Measurements from ENCODE around the gene ZBTB45. TPM values are rescaled to one million over a fixed set of nuclear protein-coding genes. Genes with fewer than 3 reads are reported as not detected.
A peak's percentile ranks its signal among the peaks of the same experiment; 100 is the strongest.

Gene ZBTB45
- total RNA-seq, 1 donor from 2014 or later: 27.2 TPM

- Mint-ChIP-seq H3K36me3 (ENCODE audit: unreplicated experiment) (no peaks in the 10 kb centered on the region), H3K9me3 (ENCODE audit: unreplicated experiment) (peaks cover 9% of the 10 kb centered on the region), H3K4me3 (ENCODE audit: unreplicated experiment) (peak overlapping the region; percentile 95), H3K27ac (ENCODE audit: unreplicated experiment) (peak overlapping the region; percentile 79), H3K4me1 (ENCODE audit: low read depth, unreplicated experiment) (peaks cover 4% of the 10 kb centered on the region), H3K27me3 (ENCODE audit: unreplicated experiment) (peaks cover 12% of the 10 kb centered on the region)
- no peak for DNase-seq
- TF ChIP-seq, protein P1, sequence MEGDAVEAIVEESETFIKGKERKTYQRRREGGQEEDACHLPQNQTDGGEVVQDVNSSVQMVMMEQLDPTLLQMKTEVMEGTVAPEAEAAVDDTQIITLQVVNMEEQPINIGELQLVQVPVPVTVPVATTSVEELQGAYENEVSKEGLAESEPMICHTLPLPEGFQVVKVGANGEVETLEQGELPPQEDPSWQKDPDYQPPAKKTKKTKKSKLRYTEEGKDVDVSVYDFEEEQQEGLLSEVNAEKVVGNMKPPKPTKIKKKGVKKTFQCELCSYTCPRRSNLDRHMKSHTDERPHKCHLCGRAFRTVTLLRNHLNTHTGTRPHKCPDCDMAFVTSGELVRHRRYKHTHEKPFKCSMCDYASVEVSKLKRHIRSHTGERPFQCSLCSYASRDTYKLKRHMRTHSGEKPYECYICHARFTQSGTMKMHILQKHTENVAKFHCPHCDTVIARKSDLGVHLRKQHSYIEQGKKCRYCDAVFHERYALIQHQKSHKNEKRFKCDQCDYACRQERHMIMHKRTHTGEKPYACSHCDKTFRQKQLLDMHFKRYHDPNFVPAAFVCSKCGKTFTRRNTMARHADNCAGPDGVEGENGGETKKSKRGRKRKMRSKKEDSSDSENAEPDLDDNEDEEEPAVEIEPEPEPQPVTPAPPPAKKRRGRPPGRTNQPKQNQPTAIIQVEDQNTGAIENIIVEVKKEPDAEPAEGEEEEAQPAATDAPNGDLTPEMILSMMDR (IDR thresholded peaks at IDR 0.05; ENCODE audit: partially characterized antibody, unreplicated experiment): no peak
Observed at GRCh38 chr19:58477130-58477529, 42.5 kb downstream of the ZBTB45 start.

GRCh38 chr19:58476498-58477015 is 43.1 kb downstream of the ZBTB45 start:
- TF ChIP-seq, protein P1 (IDR thresholded peaks at IDR 0.05; ENCODE audit: partially characterized antibody, unreplicated experiment): no peak
- Mint-ChIP-seq H3K4me3 (ENCODE audit: unreplicated experiment) (peak overlapping the region; percentile 95), H3K27me3 (ENCODE audit: unreplicated experiment) (peaks cover 12% of the 10 kb centered on the region), H3K4me1 (ENCODE audit: low read depth, unreplicated experiment) (peaks cover 4% of the 10 kb centered on the region), H3K27ac (ENCODE audit: unreplicated experiment) (peak overlapping the region; percentile 79), H3K36me3 (ENCODE audit: unreplicated experiment) (no peaks in the 10 kb centered on the region), H3K9me3 (ENCODE audit: unreplicated experiment) (peaks cover 9% of the 10 kb centered on the region)
- DNase-seq: no peak

DNA sequence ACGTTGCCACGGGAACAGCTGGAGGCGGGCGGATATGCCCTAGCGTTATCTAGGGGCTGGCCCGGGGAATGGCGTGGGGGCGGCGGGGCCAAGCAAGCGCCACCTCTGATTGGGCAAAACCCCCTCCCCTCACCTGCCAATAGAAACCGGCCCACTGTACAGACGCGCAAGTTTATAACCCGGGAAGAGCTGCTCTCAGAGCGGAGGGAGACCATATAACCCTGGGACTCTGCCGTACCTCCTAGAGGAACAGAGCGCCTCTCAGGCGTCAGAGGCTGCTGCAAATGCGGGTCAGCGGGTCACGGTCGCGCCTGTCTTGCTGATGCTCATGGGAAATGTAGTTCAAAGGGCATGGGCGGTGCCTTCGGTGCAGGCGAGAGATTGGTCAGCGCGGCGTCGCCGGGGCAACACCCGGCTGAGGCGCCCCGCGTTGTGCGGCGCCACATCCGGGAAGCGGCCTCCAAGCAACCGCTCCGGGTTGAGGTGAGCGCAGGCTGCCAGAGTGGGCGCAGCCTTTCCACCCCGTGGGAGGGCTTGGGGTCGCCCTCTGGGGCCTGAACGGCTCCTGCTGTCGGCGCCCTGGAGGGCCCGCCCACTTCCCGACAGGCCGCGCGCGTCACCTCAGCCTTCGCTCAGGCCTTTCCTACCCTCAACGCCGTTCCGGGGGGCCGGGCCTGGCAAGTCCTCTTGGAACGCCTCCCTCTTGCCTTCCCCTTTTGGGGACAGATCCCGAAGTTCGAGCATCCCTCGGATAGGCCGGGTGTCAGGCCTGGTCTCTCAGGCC is 43.7 kb downstream of the ZBTB45 start, which contains the start of gene ZNF446:
Gene ZNF446 (plus strand): TSS at position 639 of the 784 bp plus-strand sequence. CDS start 867 bp downstream, outside the sequence.
- TF ChIP-seq, protein P1 (IDR thresholded peaks at IDR 0.05; ENCODE audit: partially characterized antibody, unreplicated experiment): no peak
- peaks cover 4% of the 10 kb centered on the region for H3K4me1 Mint-ChIP-seq (ENCODE audit: low read depth, unreplicated experiment)

DNA sequence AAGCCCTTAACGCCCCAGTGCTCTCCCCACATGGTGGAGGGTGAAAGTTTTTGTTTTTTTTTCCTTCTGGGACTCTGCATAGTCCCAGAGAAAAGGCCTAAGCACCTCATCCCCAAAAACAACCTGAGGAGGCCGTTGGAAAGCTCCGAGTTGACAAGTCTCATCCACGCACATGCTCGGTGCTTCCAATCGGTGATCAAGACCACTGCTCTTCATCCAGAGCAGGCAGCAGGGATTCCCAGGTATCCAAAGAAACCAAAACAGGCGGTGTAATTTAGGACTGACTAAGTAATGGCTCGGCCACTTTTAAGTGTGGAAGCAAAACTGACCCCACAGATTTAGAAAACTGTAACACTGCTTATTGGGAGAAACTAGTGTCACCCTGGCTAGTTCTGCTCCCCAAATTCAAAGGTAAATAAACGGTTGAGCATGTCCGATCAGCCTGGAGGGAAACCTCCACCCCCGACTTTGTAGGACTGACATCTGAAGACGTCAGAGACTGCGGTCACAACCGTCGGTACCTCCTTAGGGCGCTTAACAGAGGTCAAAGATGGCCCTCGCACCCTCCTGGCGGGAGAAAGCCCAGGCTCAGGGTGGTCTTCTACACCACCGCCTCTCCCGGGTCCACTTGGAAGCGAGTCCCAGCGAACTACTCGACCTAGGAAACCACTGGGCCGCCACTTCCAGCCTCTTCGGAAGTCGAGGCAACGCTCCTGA is 44.5 kb downstream of the ZBTB45 start:
- Mint-ChIP-seq H3K4me1 (ENCODE audit: low read depth, unreplicated experiment) (peaks cover 4% of the 10 kb centered on the region), H3K9me3 (ENCODE audit: unreplicated experiment) (peaks cover 9% of the 10 kb centered on the region), H3K4me3 (ENCODE audit: unreplicated experiment) (peak overlapping the region; percentile 90), H3K27ac (ENCODE audit: unreplicated experiment) (no peak overlapping the region), H3K27me3 (ENCODE audit: unreplicated experiment) (peaks cover 12% of the 10 kb centered on the region), H3K36me3 (ENCODE audit: unreplicated experiment) (no peaks in the 10 kb centered on the region)
- DNase-seq: no peak
- TF ChIP-seq, protein P1 (IDR thresholded peaks at IDR 0.05; ENCODE audit: partially characterized antibody, unreplicated experiment): no peak

More for the DNA sequence above, 43.7 kb downstream of the ZBTB45 start, which contains the start of gene ZNF446:
- H3K27me3 Mint-ChIP-seq (ENCODE audit: unreplicated experiment): peaks cover 12% of the 10 kb centered on the region
- peak within 1 kb of the TSS; percentile 95 for H3K4me3 Mint-ChIP-seq (ENCODE audit: unreplicated experiment)
- H3K27ac Mint-ChIP-seq (ENCODE audit: unreplicated experiment): peak within 1 kb of the TSS; percentile 88
- H3K9me3 Mint-ChIP-seq (ENCODE audit: unreplicated experiment): peaks cover 9% of the 10 kb centered on the region
- H3K36me3 Mint-ChIP-seq (ENCODE audit: unreplicated experiment): no peaks in the 10 kb centered on the region
- DNase-seq: peak; percentile 93
